LNCaP clone FGC (cell line): ENCODE data around the gene CFAP97.

ENCODE experiments used
- DNase-seq: peaks from one replicate; pipeline ENCODE4 v3.0.0-alpha.2; 2011; ENCODE audit warnings: low read depth
- H3K4me3 ChIP-seq: 2 replicates; pipeline ENCODE4 v1.5.1; 2011; ENCODE audit warnings: mild to moderate bottlenecking, low read depth, low read length, control low read depth
- TF ChIP-seq, protein P1 (sequence below): IDR thresholded peaks from 2 replicates; pipeline ENCODE4 v1.5.1; 2012; ENCODE audit warnings: mild to moderate bottlenecking; ENCODE audit not compliant: control insufficient read depth, insufficient read depth; ENCODE audit errors: extremely low read depth

CFAP97 gene

DNA sequence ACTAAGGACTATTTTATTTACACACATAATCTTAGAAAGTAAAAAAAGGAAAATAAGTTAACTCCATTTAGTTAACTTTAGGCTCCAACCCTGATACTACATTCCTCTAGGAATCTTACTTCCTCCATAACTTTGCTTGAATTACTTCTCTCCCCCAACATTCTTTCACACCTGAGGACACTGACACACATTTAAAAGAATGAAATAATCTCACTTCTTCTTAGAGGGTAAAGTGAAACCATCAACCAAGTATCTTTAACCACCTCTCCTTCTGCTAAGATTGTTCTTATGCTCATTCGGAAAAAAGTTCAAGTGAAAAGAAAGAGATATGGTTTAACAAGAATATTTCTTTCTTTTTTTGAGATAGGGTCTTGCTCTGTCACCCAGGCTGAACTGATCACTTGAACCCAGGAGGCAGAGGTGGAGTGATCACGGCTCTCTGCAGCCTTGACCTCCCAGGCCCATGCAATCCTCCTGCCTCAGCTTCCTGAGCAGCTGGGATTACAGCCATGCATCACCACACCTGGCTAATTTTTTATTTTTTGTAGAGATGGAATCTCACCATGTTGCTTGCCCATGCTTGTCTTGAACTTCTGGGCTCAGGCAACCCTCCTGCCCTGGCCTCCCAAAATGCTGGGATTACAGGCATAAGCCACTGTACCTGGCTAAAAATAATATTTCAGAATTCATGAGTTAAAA, 32.3 kb downstream of the CFAP97 start:
- H3K4me3 ChIP-seq = no peak overlapping the region
- DNase-seq = no peak
- TF ChIP-seq, protein P1, sequence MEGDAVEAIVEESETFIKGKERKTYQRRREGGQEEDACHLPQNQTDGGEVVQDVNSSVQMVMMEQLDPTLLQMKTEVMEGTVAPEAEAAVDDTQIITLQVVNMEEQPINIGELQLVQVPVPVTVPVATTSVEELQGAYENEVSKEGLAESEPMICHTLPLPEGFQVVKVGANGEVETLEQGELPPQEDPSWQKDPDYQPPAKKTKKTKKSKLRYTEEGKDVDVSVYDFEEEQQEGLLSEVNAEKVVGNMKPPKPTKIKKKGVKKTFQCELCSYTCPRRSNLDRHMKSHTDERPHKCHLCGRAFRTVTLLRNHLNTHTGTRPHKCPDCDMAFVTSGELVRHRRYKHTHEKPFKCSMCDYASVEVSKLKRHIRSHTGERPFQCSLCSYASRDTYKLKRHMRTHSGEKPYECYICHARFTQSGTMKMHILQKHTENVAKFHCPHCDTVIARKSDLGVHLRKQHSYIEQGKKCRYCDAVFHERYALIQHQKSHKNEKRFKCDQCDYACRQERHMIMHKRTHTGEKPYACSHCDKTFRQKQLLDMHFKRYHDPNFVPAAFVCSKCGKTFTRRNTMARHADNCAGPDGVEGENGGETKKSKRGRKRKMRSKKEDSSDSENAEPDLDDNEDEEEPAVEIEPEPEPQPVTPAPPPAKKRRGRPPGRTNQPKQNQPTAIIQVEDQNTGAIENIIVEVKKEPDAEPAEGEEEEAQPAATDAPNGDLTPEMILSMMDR = no peak

DNA sequence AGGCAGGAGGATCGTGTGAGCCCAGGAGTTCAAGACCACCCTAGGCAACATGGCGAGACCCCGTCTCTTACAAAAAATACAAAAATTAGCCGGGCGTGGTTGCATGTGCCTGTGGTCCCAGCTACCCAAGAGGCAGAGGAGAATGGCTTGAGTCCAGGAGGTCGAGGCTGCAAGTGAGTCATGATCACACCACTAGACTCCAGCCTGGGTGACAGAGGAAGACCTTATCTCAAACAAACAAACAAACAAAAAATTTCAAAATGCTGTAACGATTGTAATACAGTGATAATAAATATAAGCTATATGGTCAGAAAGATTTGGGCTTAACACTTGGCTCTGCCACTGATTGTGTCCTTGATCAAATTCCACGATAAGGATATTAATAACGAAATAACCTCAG, 36.6 kb downstream of the CFAP97 start:
- TF ChIP-seq, protein P1 = no peak
- DNase-seq = no peak
- H3K4me3 ChIP-seq = no peak overlapping the region

DNA sequence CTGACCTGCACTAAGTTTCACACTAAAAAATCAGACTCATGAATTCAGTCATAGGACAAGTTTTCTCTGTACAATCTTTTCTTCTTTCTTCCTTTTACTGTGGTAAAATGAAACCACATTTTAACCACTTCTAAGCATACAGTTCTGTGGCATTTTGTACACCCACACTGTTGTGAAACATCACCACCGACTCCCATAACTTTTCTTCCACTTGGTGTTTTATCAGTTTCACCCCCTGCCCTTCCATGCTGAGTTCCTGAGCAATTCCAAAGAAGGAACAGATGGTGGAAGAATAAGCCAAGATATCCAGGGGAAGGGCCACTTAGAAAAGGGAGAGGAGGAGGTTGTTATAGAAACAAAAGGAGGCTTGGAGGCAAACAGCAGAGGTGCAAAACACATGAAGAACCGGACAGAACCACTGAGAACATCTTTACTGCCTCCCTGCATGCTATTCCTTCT, 38.2 kb downstream of the CFAP97 start:
- TF ChIP-seq, protein P1 = no peak
- DNase-seq = no peak
- H3K4me3 ChIP-seq = no peak overlapping the region

DNA sequence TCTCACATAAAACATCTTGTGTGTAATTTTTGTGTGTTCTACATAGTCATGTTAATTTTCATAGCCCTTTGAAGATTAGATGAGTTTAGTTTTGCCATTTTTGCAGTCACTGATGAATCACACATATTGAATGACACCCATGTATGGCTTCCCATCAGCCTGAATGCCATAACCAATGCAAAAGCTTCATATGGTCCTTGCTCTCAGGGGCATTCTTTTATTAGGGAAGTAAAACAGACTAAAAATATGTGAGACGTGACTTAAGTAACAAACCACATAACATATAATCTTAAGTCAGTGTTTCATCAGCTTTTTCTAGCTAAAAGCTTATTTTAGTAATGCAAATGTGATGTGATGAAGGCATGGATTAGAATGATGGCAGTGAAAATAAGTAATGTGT, 52.5 kb downstream of the CFAP97 start:
- TF ChIP-seq, protein P1 = no peak
- no peak for DNase-seq
- no peak overlapping the region for H3K4me3 ChIP-seq

DNA sequence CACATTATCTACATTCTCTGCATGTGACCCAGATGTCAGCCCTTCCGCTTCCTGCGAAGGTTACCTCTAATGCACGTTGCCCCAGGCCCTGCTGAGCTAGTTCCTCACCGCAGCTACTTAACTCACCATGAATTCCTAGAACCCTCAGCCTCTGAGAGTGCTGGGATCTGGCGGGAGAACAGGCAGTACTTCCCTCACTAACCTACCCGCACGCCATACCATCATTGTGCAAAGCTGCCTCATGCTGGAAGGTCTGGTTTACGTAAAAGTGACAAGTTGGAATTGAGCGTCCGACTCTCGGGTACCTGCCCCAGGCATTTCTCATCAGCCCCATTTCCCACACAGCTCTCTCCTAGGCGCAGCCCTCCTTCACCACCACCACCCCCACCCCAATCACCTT, 54.4 kb downstream of the CFAP97 start:
- TF ChIP-seq, protein P1 = no peak
- no peak overlapping the region for H3K4me3 ChIP-seq
- DNase-seq = no peak

DNA sequence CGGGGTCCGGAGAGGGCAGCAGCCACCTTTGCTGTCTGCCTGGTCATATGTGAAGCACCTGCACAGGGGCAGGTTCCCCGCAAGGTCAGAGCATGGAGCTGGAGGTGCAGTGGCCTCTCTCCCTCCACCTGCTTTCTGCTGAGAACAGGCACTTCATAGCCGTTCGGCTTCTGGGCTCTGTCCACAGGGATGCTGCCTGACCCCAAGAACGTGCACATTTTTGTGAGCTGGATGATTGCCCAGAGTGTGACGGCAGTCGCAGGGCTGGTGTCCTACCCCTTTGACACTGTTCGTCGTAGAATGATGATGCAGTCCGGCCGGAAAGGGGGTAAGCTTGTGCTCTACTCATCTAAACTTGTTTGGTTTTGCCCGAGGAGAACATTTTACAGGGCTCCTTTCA, 58.2 kb downstream of the CFAP97 start:
- TF ChIP-seq, protein P1 = no peak
- no peak for DNase-seq
- H3K4me3 ChIP-seq = no peak overlapping the region
